Measurements from ENCODE around the gene TNIP3.
"Not testable (repeated sequence)": the region's sequence is repeated elsewhere in the genome, so short reads cannot be mapped to it uniquely, and the experiment has no call there.

TNIP3 gene

GRCh38 chr4:121189326-121190215, 25.4 kb upstream of the TNIP3 start:
- Mint-ChIP-seq H3K27ac (no peak overlapping the region), H3K9me3 (no peaks in the 10 kb centered on the region), H3K36me3 (ENCODE audit: low read depth) (no peaks in the 10 kb centered on the region), H3K4me3 (no peak overlapping the region), H3K4me1 (ENCODE audit: low read depth) (peaks cover 6% of the 10 kb centered on the region), H3K27me3 (peaks cover 6% of the 10 kb centered on the region)
- intact Hi-C loops (cut with micrococcal nuclease) = loop anchor here (5.0 kb wide), 1 partner anchor 37 kb away; no protein-coding TSS in a partner anchor

GRCh38 chr4:121187206-121187605, 23.1 kb upstream of the TNIP3 start:
- no peaks in the 10 kb centered on the region for H3K9me3 Mint-ChIP-seq
- no peak overlapping the region for H3K27ac Mint-ChIP-seq
- no peaks in the 10 kb centered on the region for H3K36me3 Mint-ChIP-seq (ENCODE audit: low read depth)
- H3K4me3 Mint-ChIP-seq = no peak overlapping the region
- intact Hi-C loops (cut with micrococcal nuclease) = loop anchor here (5.0 kb wide), 1 partner anchor 35 kb away; no protein-coding TSS in a partner anchor
- peaks cover 14% of the 10 kb centered on the region for H3K4me1 Mint-ChIP-seq (ENCODE audit: low read depth)
- peaks cover 6% of the 10 kb centered on the region for H3K27me3 Mint-ChIP-seq

GRCh38 chr4:121185960-121186359, 21.8 kb upstream of the TNIP3 start:
- Mint-ChIP-seq H3K4me3 (no peak overlapping the region), H3K27ac (no peak overlapping the region), H3K36me3 (ENCODE audit: low read depth) (no peaks in the 10 kb centered on the region), H3K4me1 (ENCODE audit: low read depth) (peaks cover 20% of the 10 kb centered on the region), H3K27me3 (peaks cover 7% of the 10 kb centered on the region), H3K9me3 (no peaks in the 10 kb centered on the region)
- intact Hi-C loops (cut with micrococcal nuclease) = loop anchor here (5.0 kb wide), 1 partner anchor 34 kb away; no protein-coding TSS in a partner anchor

GRCh38 chr4:121183989-121184388, 19.9 kb upstream of the TNIP3 start:
- no peak overlapping the region for H3K4me3 Mint-ChIP-seq
- H3K27ac Mint-ChIP-seq = no peak overlapping the region
- no peaks in the 10 kb centered on the region for H3K36me3 Mint-ChIP-seq (ENCODE audit: low read depth)
- H3K4me1 Mint-ChIP-seq (ENCODE audit: low read depth) = peaks cover 26% of the 10 kb centered on the region
- H3K9me3 Mint-ChIP-seq = no peaks in the 10 kb centered on the region
- peaks cover 12% of the 10 kb centered on the region for H3K27me3 Mint-ChIP-seq
- intact Hi-C loops (cut with micrococcal nuclease) = no loop called here

- no peaks in the 10 kb centered on the region for H3K9me3 Mint-ChIP-seq
- H3K4me1 Mint-ChIP-seq (ENCODE audit: low read depth) = peaks cover 33% of the 10 kb centered on the region
- H3K36me3 Mint-ChIP-seq (ENCODE audit: low read depth) = no peaks in the 10 kb centered on the region
- intact Hi-C loops (cut with micrococcal nuclease) = no loop called here
- peaks cover 16% of the 10 kb centered on the region for H3K27me3 Mint-ChIP-seq
- no peak overlapping the region for H3K4me3 Mint-ChIP-seq
- H3K27ac Mint-ChIP-seq = no peak overlapping the region
These were observed 19.2 kb upstream of the TNIP3 start for GRCh38 chr4:121183361-121183760.

GRCh38 chr4:121182296-121182695, 18.2 kb upstream of the TNIP3 start:
- Mint-ChIP-seq H3K27me3 (peaks cover 19% of the 10 kb centered on the region), H3K9me3 (no peaks in the 10 kb centered on the region), H3K4me1 (ENCODE audit: low read depth) (peaks cover 43% of the 10 kb centered on the region), H3K36me3 (ENCODE audit: low read depth) (no peaks in the 10 kb centered on the region), H3K27ac (peak overlapping the region; percentile 19), H3K4me3 (no peak overlapping the region)
- intact Hi-C loops (cut with micrococcal nuclease) = no loop called here

- Mint-ChIP-seq H3K4me3 (no peak overlapping the region), H3K36me3 (ENCODE audit: low read depth) (no peaks in the 10 kb centered on the region), H3K27ac (no peak overlapping the region), H3K4me1 (ENCODE audit: low read depth) (peaks cover 51% of the 10 kb centered on the region), H3K9me3 (no peaks in the 10 kb centered on the region), H3K27me3 (peaks cover 19% of the 10 kb centered on the region)
- intact Hi-C loops (cut with micrococcal nuclease) = no loop called here
These were observed 17.4 kb upstream of the TNIP3 start for GRCh38 chr4:121181493-121181892.

- Mint-ChIP-seq H3K4me3 (no peak overlapping the region), H3K27ac (no peak overlapping the region), H3K9me3 (no peaks in the 10 kb centered on the region), H3K4me1 (ENCODE audit: low read depth) (peaks cover 51% of the 10 kb centered on the region), H3K27me3 (peaks cover 19% of the 10 kb centered on the region), H3K36me3 (ENCODE audit: low read depth) (no peaks in the 10 kb centered on the region)
- intact Hi-C loops (cut with micrococcal nuclease) = no loop called here
These were observed 16.4 kb upstream of the TNIP3 start for GRCh38 chr4:121180558-121180957.

GRCh38 chr4:121177246-121178137, 13.4 kb upstream of the TNIP3 start:
- H3K4me1 Mint-ChIP-seq (ENCODE audit: low read depth) = peaks cover 51% of the 10 kb centered on the region

GRCh38 chr4:121176082-121176934, 12.2 kb upstream of the TNIP3 start:
- intact Hi-C loops (cut with micrococcal nuclease) = no loop called here
- H3K27me3 Mint-ChIP-seq = peaks cover 22% of the 10 kb centered on the region
- no peak overlapping the region for H3K4me3 Mint-ChIP-seq
- H3K4me1 Mint-ChIP-seq (ENCODE audit: low read depth) = peaks cover 45% of the 10 kb centered on the region
- peak overlapping the region; percentile 42 for H3K27ac Mint-ChIP-seq
- H3K9me3 Mint-ChIP-seq = no peaks in the 10 kb centered on the region
- H3K36me3 Mint-ChIP-seq (ENCODE audit: low read depth) = no peaks in the 10 kb centered on the region

More at GRCh38 chr4:121177246-121178137, 13.4 kb upstream of the TNIP3 start:
- Mint-ChIP-seq H3K4me3 (no peak overlapping the region), H3K36me3 (ENCODE audit: low read depth) (no peaks in the 10 kb centered on the region), H3K27ac (peak overlapping the region; percentile 42), H3K27me3 (peaks cover 22% of the 10 kb centered on the region), H3K9me3 (no peaks in the 10 kb centered on the region)
- intact Hi-C loops (cut with micrococcal nuclease) = no loop called here

GRCh38 chr4:121171477-121171876, 7.4 kb upstream of the TNIP3 start:
- H3K36me3 Mint-ChIP-seq (ENCODE audit: low read depth); H3K9me3 Mint-ChIP-seq; H3K27ac Mint-ChIP-seq; H3K27me3 Mint-ChIP-seq; intact Hi-C loops (cut with micrococcal nuclease); H3K4me3 Mint-ChIP-seq: not testable (repeated sequence)
- peaks cover 38% of the 10 kb centered on the region for H3K4me1 Mint-ChIP-seq (ENCODE audit: low read depth)

- H3K27ac Mint-ChIP-seq = peak overlapping the region; percentile 68
- H3K4me3 Mint-ChIP-seq = no peak overlapping the region
- H3K27me3 Mint-ChIP-seq = peaks cover 3% of the 10 kb centered on the region
- no peaks in the 10 kb centered on the region for H3K9me3 Mint-ChIP-seq
- intact Hi-C loops (cut with micrococcal nuclease) = loop anchor here (1.0 kb wide), 1 partner anchor 12 kb away; no protein-coding TSS in a partner anchor
- no peaks in the 10 kb centered on the region for H3K36me3 Mint-ChIP-seq (ENCODE audit: low read depth)
- peaks cover 52% of the 10 kb centered on the region for H3K4me1 Mint-ChIP-seq (ENCODE audit: low read depth)
These were observed 4.5 kb upstream of the TNIP3 start for GRCh38 chr4:121168446-121169281.

Measured in dendritic cell treated with granulocyte-macrophage colony-stimulating factor and Interleukin-4, amounts not matched to agents 40 ng/mL and 50 ng/mL, for 4 days (primary cell).